GM19468 (cell line): ENCODE results near the gene TULP1.
"Not testable (repeated sequence)": the region's sequence is repeated elsewhere in the genome, so short reads cannot be mapped to it uniquely, and the experiment has no call there.

Experiments
- ATAC-seq: cut with Tn5 transposase; IDR thresholded peaks from one replicate; pipeline ENCODE4 v1.9.1; 2021; ENCODE audit warnings: mild to moderate bottlenecking, moderate library complexity, moderate number of reproducible peaks; ENCODE audit not compliant: unreplicated experiment; ENCODE audit errors: extremely low read depth

The TULP1 gene

GRCh38 chr6:35512740-35513139 is at the start of gene TULP1:
TULP1 (minus strand) TSS chr6:35512896; CDS start chr6:35512858, 38 bp downstream.
- ATAC-seq = no peak

- ATAC-seq = no peak
Observed at GRCh38 chr6:35562060-35562459, 49.4 kb upstream of the TULP1 start.

DNA sequence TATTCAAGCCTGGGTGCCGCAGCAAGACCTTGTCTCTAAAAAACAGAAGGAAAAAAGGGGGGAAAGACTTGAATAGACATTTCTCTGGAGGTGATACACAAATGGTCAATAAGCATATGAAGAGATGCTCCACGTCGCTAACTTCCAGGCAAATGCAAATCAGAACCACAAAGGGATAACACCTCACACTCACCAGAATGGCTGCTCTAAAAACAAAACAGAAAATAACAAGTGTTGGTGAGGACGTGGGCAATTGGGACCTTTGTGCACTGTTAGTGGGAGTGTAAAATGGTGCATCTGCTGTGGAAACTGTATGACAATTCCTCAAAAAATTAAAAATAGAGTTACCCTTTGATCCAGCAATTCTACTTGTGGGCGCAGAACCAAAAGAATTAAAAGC is 48.4 kb upstream of the TULP1 start:
- ATAC-seq = no peak

DNA sequence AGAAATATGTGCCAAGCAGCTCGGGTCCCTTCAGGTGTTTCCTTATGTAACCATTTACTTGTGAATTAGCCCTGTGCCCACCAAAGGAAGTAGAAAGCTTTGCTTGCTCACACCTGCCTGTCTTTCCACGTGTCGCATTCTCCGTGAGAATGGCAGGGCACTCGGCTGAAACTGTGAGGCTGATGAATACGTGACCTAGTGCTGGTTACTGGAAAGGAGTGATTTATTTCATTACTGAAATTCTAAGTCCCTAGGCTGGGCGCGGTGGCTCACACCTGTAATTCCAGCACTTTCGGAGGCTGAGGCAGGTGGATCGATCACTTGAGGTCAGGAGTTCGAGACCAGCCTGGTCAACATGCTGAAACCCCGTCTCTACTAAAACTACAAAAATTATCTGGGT is 45.9 kb upstream of the TULP1 start:
- no peak for ATAC-seq

DNA sequence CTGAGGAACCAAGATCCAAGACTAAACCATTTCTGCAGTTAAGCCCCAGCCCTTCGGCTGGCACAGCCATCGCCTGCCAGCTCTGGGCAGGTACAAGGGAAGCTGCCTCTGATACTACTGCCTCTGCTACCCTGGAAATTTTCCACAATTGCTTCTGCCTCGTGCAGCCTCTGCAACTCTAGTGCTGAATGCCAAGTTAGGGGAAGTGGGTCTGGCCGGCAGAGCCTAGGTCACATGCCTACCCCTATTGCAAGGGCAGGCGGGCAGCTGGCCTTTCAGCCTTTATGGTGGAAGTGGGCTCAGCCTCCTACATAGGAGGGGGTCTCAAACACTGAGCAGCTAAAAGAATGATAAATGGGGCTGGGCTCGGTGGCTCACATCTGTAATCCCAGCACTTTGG is 44.5 kb upstream of the TULP1 start:
- ATAC-seq = no peak

DNA sequence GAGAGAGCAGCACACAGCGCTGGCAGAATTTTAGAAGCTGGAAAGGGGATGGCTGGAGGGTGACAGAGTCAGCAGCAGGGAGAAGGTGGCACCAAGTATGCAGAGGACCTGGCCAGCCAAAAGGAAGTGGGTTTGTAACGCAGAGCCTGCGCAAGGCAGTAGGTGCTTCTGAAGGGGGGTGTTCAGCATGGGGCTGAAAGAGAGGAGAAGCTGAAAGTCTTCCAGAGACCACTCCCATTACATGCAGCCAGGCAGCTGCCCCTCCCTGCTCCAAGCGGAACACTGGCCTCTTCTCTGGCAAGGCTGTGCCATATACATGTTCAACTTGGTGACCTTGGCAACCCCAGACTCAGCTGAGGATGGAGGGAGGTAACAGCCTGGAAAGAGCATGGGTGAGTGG is 42.1 kb upstream of the TULP1 start:
- ATAC-seq = no peak

- ATAC-seq = no peak
Observed at GRCh38 chr6:35553315-35553714, 40.6 kb upstream of the TULP1 start.

- no peak for ATAC-seq
Observed at GRCh38 chr6:35552285-35552917, 39.7 kb upstream of the TULP1 start.

- ATAC-seq = no peak
Observed at GRCh38 chr6:35550437-35550836, 37.7 kb upstream of the TULP1 start.

DNA sequence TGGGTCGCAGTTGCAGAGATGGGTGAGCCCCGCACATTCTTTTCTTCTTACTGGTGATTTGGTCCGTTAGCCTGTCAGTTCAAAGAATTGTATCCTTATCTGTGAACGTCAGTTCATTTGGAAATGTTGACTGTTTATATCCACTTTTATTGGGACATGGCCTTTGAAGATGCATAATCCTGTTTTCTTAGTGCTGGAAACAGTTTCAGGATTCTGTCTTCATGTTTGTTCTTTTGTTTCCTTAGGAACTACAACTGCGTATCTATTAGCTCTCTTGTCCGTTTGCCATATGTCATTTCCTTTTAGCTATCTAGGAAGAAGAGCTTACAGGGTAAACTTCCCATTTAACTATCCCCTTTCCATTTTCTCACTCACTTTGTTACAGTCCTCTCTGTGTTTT is 35.0 kb upstream of the TULP1 start:
- ATAC-seq = no peak

- ATAC-seq = no peak
Observed at GRCh38 chr6:35544769-35545361, 32.2 kb upstream of the TULP1 start.

- ATAC-seq = no peak
Observed at GRCh38 chr6:35543459-35544193, 30.9 kb upstream of the TULP1 start.

GRCh38 chr6:35541836-35542235 is 29.1 kb upstream of the TULP1 start:
- ATAC-seq = no peak

- ATAC-seq = no peak
Observed at GRCh38 chr6:35539223-35539622, 26.5 kb upstream of the TULP1 start.

DNA sequence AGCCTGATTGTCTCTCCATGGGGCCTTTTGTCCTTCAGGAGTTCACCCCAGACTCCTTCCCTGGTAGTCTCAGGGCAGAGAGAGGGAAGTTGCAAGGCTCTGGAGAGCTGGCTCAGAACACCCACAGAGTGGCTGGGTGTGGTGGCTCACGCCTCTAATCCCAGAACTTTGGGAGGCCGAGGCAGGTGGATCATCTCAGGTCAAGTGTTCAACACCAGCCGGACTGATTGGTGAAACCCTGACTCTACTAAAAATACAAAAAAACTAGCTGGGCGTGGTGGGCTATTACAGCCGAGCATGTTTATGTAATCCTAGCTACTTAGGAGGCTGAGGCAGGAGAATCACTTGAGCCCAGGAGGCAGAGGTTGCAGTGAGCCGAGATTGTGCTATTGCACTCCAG is 23.2 kb upstream of the TULP1 start:
- ATAC-seq = not testable (repeated sequence)

DNA sequence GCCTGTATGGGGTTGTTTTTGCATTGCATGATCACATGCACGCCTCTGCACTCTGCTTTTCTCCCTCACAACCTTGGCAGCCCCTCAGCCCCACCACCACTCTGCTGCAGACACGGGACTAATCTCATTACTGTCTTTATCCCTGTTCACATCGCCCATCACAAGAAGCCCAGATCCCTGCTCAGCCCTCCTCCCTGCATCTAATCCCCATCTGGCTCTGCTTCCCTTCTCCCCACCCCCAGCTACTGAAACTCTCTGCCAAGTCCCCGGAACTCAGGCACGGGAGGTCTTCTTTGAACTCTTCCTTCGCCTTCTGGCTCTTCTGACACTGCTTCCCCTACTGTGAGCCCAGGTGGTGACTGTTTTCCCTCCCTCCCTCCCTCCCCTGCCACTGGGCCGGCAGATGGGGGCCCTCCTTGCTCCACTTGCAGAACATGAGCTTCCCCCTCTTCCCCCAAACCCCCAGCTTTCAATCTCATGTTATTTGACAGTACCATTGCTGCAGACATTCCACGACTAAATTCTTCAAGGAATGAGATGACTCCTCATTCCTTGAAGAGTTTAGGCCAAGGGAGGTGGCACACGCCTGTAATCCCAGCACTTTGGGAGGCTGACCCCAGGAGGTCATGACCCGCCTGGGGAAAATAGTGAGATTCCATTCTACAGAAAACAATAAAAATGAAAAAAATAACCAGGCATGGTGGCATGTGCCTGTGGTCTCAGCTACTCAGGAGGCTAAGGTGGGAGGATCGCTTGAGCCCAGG is 21.9 kb upstream of the TULP1 start:
- ATAC-seq = no peak

- no peak for ATAC-seq
Observed at GRCh38 chr6:35533981-35534380, 21.3 kb upstream of the TULP1 start.

DNA sequence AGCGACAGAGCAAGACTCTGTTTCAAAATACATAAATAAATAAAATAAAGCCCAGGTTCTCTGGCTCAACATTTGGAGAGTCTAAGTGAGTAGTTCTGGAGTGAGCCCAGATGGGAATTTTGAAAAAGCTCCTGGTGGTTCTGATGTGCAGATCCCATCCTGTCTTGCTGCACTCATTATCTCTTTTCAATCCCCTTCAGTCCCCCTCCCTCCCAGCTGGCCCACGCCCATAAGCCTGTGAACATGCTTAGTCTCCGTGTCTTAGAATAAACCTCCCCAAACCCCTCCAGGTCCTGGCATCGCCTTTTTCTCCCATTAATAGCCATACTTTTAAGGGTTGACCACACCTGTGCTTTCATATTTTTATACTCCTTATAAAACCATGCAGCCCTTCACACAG is 19.4 kb upstream of the TULP1 start:
- ATAC-seq = no peak

- ATAC-seq = no peak
Observed at GRCh38 chr6:35524380-35525020, 11.8 kb upstream of the TULP1 start.
